ENCODE data around the gene KRT76.

- TF ChIP-seq POLR2A (IDR thresholded peaks at IDR 0.05) (no peak), CTCF (IDR thresholded peaks at IDR 0.05 in 8 of 11, conservative IDR thresholded peaks at IDR 0.05 in 3 of 11) (no peak)
These were observed 7.8 kb upstream of the KRT76 start for GRCh38 chr12:52784909-52785308.

Data from spleen (tissue), 7 donors.